GM10266 (cell line): ENCODE data around the gene APLF.
"Not testable (repeated sequence)": the region's sequence is repeated elsewhere in the genome, so short reads cannot be mapped to it uniquely, and the experiment has no call there.

Experiments
- DNase-seq: peaks from one replicate; pipeline ENCODE4 v3.0.0; 2012; ENCODE audit errors: extremely low spot score
- CTCF ChIP-seq: IDR thresholded peaks from 2 replicates; pipeline ENCODE4 v1.5.1; 2012; ENCODE audit warnings: mild to moderate bottlenecking, low read depth; ENCODE audit not compliant: control insufficient read depth, insufficient read depth; ENCODE audit errors: missing control alignments

APLF gene

GRCh38 chr2:68537011-68537410 is 69.6 kb downstream of the APLF start:
- no peak for DNase-seq
- no peak for TF ChIP-seq CTCF

- DNase-seq, result no peak
- TF ChIP-seq CTCF, result no peak
These were observed 70.4 kb downstream of the APLF start for GRCh38 chr2:68537809-68538208.

GRCh38 chr2:68544811-68545210 is 77.4 kb downstream of the APLF start:
- no peak for DNase-seq
- no peak for TF ChIP-seq CTCF

GRCh38 chr2:68548396-68548795 is 81.0 kb downstream of the APLF start:
- no peak for DNase-seq
- no peak for TF ChIP-seq CTCF

GRCh38 chr2:68553098-68553497 is 85.7 kb downstream of the APLF start:
- TF ChIP-seq CTCF, result no peak
- no peak for DNase-seq

GRCh38 chr2:68555425-68556206 is 88.2 kb downstream of the APLF start:
- not testable (repeated sequence) for DNase-seq

GRCh38 chr2:68556381-68556780 is 89.0 kb downstream of the APLF start:
- DNase-seq, result no peak
- no peak for TF ChIP-seq CTCF

- no peak for TF ChIP-seq CTCF
- no peak for DNase-seq
These were observed 91.2 kb downstream of the APLF start for GRCh38 chr2:68558576-68558975.
